Activated CD4-positive, alpha-beta T cell treated with anti-CD3 and anti-CD28 coated beads, Interleukin-2, Interleukin-4, amounts not matched to agents 100 ng/mL and 50 ng/mL, durations not matched to agents 16 hours and 8 hours (primary cell): ENCODE results near the gene FBXO44.
A peak's percentile ranks its signal among the peaks of the same experiment; 100 is the strongest.

ENCODE experiments used
- DNase-seq: peaks from one replicate; pipeline ENCODE4 v3.0.0-alpha.2; 2020; ENCODE audit warnings: low spot score

Gene FBXO44

DNA sequence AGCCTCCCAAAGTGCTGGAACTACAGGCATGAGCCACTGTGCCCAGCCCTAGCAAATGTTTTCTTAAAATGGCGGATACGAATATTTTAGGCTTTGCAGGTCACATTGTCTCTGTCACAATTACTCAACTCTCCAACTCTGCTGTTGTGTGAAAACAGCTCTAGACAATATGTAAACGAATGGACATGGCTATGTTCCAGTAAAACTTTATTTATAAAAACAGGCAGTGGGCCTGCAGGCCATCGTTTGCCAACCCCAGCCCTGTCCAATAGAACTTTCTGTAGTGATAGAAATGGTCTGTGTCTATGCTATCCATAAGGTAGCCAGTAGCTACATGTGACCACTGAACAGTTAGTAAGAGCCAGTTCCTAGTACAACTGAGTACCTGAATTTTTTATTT is 5.1 kb downstream of the FBXO44 start:
- no peak for DNase-seq

DNA sequence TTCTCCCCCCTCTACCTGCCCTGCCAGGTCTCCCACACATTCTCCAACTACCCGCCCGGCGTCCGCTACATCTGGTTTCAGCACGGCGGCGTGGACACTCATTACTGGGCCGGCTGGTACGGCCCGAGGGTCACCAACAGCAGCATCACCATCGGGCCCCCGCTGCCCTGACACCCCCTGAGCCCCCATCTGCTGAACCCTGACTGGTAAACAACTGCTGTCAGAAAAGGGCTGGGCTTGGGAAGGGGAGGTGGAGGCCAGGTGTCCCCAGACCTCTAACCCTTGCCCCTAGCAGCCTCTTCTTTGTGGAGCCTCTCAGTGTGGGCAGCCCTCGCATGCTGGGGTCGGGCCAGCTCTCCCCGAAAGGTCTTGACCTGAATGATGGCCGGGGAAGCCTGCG is 6.4 kb downstream of the FBXO44 start:
- no peak for DNase-seq

DNA sequence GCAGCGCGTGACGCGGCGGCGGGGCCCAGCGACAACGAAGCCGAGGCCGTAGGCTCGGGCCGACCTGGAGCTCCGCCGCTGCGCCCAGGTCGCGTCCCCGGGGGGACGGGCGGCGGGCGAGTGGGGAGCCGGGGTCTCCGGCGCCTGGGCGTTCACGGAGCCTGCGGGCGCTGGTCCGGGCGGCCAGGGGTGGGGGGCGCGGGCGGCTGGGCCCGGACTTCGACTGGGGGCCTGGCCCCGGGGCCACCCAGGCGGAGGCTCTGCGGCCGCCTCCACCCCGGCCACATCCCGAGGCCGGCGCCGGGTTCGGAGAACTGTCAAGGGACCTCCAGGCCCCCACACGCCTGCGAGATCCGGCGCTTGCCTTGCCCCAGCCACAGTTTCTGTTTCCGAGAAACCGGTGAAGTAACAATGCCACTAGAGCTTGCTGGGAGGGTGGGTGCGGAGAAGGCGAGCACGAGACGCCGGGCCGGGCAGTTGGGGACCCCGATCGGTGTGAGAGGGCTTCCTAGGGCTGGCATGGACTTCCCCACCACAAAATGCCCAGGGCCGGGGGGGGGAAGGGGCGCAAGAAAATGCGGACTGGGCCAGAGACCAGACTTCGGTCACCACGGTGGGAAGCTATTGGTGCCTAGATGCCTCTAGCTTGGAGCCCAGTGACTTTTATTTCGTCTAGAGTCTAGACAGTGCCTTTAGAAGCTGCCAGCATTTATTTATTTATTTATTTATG is 9.8 kb downstream of the FBXO44 start:
- peak; percentile 68 for DNase-seq

DNA sequence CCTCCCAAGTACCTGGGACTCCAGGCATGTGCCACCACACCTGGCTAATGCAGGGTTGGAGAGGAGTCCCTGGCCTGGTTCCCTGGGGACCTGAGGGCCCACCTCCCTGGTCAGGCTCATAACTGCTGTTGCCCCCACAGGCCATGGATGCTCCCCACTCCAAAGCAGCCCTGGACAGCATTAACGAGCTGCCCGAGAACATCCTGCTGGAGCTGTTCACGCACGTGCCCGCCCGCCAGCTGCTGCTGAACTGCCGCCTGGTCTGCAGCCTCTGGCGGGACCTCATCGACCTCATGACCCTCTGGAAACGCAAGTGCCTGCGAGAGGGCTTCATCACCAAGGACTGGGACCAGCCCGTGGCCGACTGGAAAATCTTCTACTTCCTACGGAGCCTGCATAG is 13.8 kb downstream of the FBXO44 start:
- DNase-seq = no peak

DNA sequence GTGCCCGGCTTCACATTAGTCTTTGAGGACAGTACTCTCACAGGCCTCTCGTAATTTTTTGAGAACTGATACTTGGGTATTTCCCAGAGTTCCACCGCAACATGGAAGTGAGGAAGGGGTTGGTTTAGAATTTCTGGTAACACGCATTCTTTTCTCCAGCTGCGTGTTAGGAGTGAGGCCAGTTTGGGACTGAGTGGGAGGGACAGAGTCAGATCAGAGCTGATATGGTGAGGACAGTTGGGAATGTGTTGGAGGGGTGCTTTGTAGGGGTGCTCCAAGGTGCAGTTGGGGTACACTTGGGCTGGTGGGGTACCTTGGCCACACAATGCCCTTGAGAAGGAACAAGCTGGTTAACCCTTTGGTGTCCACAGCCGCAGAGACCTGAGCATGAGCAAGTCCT is 16.1 kb downstream of the FBXO44 start:
- no peak for DNase-seq

DNA sequence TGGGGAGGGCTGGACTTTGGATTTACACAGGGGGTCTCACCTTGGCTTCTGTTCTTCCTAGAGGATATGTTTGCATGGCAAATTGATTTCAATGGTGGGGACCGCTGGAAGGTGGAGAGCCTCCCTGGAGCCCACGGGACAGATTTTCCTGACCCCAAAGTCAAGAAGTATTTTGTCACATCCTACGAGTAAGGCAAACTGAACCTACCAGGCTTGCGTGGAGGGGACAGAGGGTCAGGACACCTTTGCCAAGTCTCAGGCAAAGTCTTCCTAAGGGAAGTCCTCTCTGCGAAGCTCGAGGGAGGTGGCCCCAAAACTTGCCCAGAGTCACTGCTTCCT is 16.5 kb downstream of the FBXO44 start:
- DNase-seq = no peak

DNA sequence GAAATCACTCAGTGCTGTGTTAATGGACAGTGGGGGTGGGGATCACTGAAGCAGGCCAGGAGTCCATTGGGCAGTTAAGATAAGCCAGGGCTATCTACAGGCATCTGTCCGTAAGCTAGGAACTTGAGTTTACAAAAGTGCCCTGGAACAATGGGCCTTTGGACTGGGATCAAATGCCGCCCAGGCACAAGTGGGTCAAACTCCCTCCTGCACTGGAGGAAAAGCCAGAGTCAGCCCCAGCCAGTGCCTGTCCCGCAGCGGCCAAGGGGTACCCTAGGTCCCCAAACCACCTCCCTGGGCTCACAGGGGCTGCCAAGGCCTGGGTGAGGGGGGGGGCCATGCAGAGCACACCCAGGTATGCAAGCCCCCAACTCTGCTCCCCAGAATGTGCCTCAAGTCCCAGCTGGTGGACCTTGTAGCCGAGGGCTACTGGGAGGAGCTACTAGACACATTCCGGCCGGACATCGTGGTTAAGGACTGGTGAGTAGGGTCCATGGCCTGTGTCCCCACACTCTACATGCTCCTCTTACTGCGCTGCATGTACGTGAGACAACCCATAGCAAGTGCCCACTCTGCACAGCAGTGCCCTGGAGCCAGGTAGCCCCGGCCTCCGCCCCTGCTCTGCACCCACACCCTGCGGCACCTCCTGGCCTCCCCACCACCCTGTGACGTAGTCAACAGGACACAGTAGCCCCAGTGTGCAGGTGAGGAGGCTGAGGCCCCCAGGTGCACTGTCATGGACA is 17.0 kb downstream of the FBXO44 start:
- no peak for DNase-seq

DNA sequence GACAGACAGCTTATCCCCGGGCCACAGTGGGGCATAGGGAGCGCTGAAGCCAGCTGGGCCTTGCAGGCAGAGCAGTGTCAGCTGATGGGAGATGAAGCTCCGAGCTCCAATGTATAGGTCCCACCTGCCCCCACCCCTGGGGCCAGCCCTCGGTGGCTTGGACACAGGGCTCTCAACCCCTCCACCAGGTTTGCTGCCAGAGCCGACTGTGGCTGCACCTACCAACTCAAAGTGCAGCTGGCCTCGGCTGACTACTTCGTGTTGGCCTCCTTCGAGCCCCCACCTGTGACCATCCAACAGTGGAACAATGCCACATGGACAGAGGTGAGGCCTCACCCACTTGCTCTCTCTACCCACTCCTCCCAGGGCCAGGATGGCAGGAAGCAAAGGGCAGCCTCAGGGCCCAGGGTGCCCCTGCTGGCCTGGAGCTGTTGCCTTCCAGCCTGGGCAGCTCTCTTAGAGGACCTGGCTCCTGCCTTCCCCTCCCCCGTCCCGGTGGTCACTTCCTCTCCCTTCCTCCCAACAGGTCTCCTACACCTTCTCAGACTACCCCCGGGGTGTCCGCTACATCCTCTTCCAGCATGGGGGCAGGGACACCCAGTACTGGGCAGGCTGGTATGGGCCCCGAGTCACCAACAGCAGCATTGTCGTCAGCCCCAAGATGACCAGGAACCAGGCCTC is 18.6 kb downstream of the FBXO44 start:
- no peak for DNase-seq

DNA sequence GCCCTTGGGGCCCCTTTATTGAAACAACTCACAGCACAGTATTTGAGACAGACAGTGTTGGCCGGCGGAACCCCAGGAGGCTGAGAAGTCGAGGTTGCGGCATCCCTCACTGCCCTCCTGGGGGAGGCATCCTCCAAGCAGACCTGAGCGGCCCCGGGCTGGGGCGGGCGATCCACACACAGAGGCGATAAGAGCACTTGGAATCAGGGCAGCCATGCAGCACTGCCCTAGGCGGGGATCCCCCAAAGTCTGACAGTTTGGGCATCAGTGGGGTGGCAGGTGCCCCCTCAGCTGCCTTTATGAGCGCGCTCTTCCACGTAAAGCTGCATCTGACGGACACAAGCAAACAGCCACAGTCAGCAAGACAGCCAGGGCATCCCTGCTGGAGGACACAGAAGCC is 19.8 kb downstream of the FBXO44 start:
- DNase-seq = no peak

DNA sequence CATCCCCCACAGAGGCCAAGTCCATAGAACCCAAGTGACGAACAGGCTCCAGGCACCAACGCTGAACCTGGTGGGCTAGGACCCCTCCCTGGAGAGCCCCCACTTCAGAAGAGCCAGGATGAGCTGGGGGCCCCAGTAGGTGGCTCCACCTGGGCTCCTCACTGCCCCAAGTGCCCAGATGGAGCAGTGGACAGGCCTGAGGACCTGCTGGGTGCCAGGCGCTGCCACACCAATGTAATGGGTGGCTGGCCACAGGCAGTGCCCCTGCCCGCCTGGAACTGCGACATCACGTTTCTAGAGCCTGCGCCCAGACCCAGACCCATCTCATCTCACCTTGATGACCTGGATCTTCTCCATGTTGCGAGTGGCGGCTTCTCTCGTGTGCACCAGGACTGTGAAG is 20.6 kb downstream of the FBXO44 start:
- DNase-seq = no peak

DNA sequence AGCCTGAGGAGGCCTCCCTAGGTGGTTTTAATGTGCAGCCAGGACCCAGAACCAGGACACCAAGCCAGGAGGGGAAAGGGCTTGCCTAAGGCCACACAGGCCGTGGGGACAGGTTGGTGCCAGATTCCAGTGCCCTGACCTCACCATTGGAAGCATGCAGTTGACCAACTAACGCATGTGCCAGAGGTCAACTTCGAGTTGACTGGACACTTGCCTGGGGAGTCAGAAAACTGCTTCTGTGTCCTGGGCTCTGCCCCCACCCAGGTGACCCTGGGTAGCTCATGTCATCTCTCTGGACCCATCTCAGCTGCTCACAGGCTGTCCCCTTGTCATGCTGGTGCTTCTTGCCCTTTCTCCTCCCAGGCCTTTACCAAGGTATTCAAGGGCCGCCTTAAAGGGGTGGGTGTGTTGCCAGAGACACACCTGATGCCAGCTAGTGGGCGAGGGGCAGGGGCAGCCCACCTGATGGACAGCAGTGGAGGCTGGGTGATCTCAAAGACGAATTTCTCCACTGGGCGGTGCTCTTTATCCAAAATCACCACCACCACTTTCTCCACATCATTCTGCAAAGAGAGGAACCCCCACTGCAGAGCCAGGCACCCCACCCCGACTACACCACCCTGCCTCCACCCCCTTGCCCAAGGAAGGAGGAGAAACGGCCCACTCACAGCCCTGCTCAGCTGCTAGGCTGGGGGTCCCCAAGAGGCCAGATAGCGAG is 21.9 kb downstream of the FBXO44 start:
- DNase-seq = no peak

DNA sequence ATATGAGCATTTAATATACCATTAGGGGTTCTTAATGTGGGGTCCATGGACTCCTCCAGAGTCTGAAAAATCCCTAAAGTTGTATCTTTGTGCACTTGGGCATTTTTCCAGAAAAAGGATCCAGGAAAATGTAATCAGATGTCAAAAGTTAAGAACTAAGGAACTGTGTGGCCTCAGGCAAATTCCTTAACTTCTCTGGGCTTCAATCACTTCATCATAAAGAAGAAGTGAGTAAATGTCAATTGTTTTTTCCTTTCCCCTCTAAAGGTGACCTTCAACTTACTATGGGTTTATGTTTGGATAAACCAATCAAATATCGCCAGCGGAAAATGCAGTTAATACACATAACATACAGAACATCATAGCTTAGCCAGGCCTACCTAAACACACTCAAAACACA is 23.8 kb downstream of the FBXO44 start:
- no peak for DNase-seq

DNA sequence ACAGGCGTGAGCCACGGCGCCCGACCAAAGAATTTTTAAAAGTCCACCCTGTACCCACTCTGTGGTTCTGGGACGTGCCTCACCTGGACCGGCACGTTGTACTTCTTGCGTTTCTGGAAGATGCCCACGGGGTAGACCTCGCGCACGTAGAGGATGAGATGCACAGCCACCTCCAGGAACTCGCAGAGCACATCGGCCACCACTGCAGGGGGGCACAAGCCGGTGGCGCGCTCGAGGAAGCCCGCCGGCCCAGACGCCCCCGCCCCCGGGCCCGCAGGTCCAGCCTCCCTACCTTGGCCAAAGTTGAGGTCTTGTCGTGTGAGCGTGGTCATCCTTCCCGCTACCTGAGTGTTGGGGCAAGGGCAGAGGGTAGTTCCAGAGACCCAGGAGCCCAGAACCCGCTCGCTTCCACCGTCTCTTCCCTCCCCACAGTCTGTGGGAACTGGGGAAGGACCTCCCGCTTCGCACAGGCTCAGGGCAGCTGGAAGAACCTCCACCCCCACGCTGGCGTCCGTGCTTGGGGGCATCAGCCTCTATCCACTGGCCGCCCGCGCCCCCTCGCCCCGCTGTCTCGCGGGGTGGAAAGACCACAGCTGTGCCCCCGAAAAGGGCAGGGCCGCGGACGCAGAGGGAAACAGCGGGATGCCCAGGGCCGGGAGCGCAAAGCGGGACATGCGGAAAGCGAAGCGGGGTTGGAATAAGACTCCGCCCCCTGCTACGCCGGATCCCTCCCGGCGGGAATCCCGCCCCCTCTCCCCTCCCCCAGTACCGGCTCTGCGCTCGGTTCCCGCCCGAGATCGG is 25.8 kb downstream of the FBXO44 start:
- no peak for DNase-seq

DNA sequence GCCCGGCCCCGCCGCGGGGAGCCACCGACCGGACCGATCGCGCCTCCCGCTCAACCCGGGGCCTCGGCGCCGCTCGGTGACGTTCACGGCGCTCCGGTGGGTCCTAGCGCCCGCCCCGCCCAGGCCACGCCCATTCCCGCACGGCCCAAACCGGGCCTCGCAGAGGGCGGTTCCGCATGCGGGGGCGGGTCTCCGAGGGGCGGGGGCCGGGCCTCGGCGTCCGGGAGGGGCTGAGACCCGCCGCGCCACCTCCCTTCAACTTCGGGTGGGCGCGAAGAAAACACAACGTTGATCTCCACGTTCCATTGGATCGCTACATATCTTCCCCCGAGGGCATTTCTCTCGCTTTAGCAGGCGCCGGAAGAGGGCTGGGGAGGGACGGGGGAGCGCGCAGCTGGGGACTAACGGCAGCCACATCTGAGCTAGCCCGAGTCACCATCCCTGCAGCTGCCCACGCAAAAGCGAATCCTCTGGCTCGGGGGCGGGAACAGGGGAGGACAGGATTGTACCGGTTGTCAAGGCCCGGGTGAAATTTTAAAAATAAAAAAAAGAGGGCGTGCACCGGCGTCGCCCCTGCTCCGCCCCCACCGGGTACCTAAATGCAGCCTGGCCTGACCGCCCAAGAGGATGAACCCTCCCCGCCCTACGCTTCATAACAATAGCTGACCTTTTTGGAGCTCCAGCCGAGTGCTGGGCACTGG is 26.5 kb downstream of the FBXO44 start, which contains the start of gene MAD2L2:
MAD2L2 (minus strand) TSS at position 78 of the 701 bp plus-strand sequence. CDS start 547 bp downstream, outside the sequence.
- peak; percentile 87 for DNase-seq

DNA sequence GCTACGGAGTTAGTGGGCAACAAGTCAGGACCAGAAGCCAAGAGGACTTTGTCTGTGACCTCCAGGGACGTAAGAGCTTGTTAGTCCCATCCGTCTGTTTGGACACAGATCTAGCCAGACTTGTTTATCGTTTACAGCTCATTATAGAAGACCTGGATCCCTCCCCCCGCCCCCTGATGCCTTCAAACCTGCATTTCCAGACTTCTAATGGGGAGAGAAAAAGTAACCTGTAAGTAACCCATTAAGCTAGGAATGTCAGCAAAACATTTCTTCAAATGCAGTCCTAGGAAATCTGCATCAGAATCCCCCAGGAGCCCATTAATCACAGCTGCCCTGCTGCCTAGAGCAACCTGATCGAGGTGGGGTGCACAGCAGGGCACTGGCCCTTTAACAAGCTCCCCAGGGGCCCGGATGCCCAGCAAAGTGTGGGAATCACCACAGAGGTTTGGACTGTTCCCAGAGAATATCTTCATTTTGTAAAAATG is 27.7 kb downstream of the FBXO44 start:
- DNase-seq = no peak

DNA sequence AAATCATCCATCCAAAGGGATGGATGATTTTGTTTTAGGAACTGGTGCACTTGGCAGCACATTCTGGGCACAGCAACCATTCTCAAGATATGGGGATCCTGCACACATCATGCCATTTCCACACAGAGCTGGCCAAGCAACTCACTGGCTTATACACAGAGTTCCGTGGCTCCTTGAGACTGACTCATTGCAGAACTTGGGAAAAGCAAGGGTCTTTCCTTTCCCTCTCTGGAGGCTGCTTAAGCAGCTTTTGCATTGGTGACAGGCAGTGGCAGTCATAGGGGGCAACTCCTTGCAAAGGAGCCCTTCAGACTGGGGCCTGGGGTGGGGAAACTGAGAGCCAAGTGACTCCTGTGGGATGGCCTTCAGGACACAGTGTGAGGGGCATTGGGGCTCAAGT is 28.1 kb downstream of the FBXO44 start:
- DNase-seq = no peak

DNA sequence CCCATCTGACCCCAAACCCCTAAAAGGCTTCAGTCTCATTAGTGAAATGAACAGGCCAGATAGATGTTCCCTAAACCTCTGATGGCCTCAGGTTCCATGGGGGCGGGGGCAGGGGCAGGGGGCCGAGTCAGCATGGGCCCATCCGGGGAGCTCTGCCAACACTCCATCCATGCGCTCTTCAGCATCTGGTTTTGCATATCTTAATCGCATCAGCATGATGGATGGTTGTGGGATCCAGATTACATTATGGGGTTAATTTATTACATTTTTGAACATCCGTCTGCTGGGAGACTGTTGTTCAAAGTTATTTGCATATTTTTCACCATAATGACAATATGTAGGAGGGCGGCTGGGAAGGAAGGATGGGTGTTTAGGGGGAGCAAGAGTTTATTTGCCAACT is 29.4 kb downstream of the FBXO44 start:
- no peak for DNase-seq

DNA sequence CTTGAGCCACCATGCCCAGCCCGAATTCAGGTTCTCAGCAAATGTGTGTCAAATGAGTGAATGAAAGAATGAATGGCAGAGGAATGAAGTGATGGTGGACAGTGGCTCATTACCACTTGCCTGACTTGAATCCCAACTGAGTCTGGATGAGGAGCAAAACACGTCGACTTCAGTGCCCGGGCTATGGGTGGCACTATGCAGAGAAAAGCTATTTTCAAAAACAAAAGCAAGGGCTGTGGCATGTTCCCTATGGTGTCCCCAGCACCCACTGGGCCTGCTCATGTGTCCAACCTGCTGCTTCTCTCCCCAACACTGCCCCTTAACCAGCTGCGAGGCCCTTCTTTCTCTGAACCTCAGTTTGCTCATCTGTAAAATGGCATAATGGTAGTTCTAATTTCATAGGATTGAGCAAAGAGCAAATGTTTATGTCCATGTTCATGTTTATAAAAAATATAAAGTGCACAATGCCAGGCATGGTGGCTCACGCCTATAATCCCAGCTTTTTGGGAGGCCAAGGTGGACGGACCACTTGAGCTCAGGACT is 30.6 kb downstream of the FBXO44 start:
- no peak for DNase-seq

DNA sequence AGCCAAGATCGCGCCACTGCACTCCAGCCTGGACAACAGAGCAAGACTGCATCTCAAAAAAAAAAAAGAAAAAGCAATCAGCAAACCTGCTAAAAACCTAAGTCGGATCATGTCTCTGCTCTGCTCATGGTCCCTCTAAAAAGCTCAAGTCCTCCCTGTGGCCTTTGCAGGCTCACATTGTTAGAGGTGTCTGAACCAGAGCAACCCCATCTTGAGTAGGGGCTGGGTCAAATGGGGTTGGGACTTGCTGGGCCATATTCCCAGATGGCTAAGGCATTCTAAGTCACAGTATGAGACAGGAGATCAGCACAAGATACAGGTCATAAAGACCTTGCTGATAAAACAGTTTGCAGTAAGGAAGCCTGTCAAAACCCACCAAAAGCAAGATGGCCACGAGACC is 33.8 kb downstream of the FBXO44 start:
- no peak for DNase-seq
